Dermis microvascular lymphatic vessel endothelial cell (primary cell): Measurements from ENCODE around the gene MT1F. TPM values are rescaled to one million over a fixed set of nuclear protein-coding genes. Genes with fewer than 3 reads are reported as not detected.

Source experiments
- DNase-seq, 2 donors: peaks; one replicate each; pipeline versions ENCODE4 v3.0.0 to v3.0.0-alpha.2; 2010; ENCODE audit warnings: low read depth in 2 of 2
- total RNA-seq: library from RNA; depleted of rRNA; stranded (reverse); fragments of >200 nt; gene quantifications from 2 replicates; pipeline ENCODE4 v1.2.1, GENCODE V29; 2014

MT1F gene
- total RNA-seq, 1 donor from 2014 or later: 0.64 TPM

GRCh38 chr16:56625140-56625942, 32.4 kb upstream of the MT1F start, which contains the start of gene MT1E:
Gene MT1E, plus strand, starts transcription at chr16:56625781. Its CDS starts 71 bp downstream, at chr16:56625852.
- DNase-seq: peak in 1 of 2 donors; percentile 68

GRCh38 chr16:56625943-56626654, 31.7 kb upstream of the MT1F start:
- peak in 1 of 2 donors; percentile 63 for DNase-seq

GRCh38 chr16:56626685-56627084, 31.1 kb upstream of the MT1F start:
- DNase-seq: no peak

- DNase-seq: no peak
Measured at GRCh38 chr16:56628486-56629350, 29.0 kb upstream of the MT1F start.

- DNase-seq: no peak
Measured at GRCh38 chr16:56629531-56629930, 28.2 kb upstream of the MT1F start.

GRCh38 chr16:56630134-56630533, 27.6 kb upstream of the MT1F start:
- no peak for DNase-seq

GRCh38 chr16:56631197-56631596, 26.6 kb upstream of the MT1F start:
- no peak for DNase-seq

GRCh38 chr16:56631832-56632155, 26.0 kb upstream of the MT1F start:
- no peak for DNase-seq

- no peak for DNase-seq
Measured at GRCh38 chr16:56632156-56632847, 25.5 kb upstream of the MT1F start, which contains the start of gene MT1M. Gene MT1M, plus strand, starts transcription at chr16:56632659. Its CDS starts 73 bp downstream, at chr16:56632732.

- DNase-seq: no peak
Measured at GRCh38 chr16:56632848-56633365, 24.9 kb upstream of the MT1F start.

- no peak for DNase-seq
Measured at GRCh38 chr16:56633535-56633934, 24.2 kb upstream of the MT1F start.

GRCh38 chr16:56634715-56635440, 22.9 kb upstream of the MT1F start:
- no peak for DNase-seq

- no peak for DNase-seq
Measured at GRCh38 chr16:56635441-56635967, 22.3 kb upstream of the MT1F start.

GRCh38 chr16:56636616-56637413, 20.9 kb upstream of the MT1F start:
- DNase-seq: no peak

GRCh38 chr16:56637814-56638750, 19.7 kb upstream of the MT1F start, which contains the start of gene MT1A:
Gene MT1A, plus strand, starts transcription at chr16:56638666. Its CDS starts 73 bp downstream, at chr16:56638739.
- DNase-seq: peak in 1 of 2 donors; percentile 58

- no peak for DNase-seq
Measured at GRCh38 chr16:56639045-56639444, 18.7 kb upstream of the MT1F start.

- DNase-seq: no peak
Measured at GRCh38 chr16:56640076-56640475, 17.7 kb upstream of the MT1F start.

GRCh38 chr16:56641166-56641565, 16.6 kb upstream of the MT1F start:
- no peak for DNase-seq
